ENCODE data around the gene HSPA4L. TPM values are rescaled to one million over a fixed set of nuclear protein-coding genes. Genes with fewer than 3 reads are reported as not detected.

HSPA4L gene
- total and polyA plus RNA-seq, 10 of the 15 experiments (the other 5 are each of a cell fraction or from before 2014, with no cell fraction given), result 8.6 to 40.5 (median 21.4) TPM

GRCh38 chr4:127832585-127832984, 50.5 kb downstream of the HSPA4L start (continued):
- TF ChIP-seq MTA3 (IDR thresholded peaks at IDR 0.05; ENCODE audit: borderline replicate concordance, low read length) (no peak), ASH2L (IDR thresholded peaks at IDR 0.05; ENCODE audit: borderline replicate concordance, low read depth) (no peak), NRF1 (conservative IDR thresholded peaks at IDR 0.05; ENCODE audit: low read depth, low read length) (no peak), CUX1 (IDR thresholded peaks at IDR 0.05; ENCODE audit: insufficient replicate concordance, low read depth, low read length) (peak; percentile 33), SMAD5 (IDR thresholded peaks at IDR 0.05; ENCODE audit: low read depth) (no peak), EGR1 (IDR thresholded peaks at IDR 0.05; ENCODE audit: borderline replicate concordance in 1 of 2, low read depth in 2 of 2, low read length in 2 of 2) (no peak), ETV6 (conservative IDR thresholded peaks at IDR 0.05 in 1 of 2, IDR thresholded peaks at IDR 0.05 in 1 of 2; ENCODE audit: borderline replicate concordance in 1 of 2, low read depth in 1 of 2) (no peak), IRF4 (IDR thresholded peaks at IDR 0.05; ENCODE audit: low read depth, low read length) (no peak), SIN3A (IDR thresholded peaks at IDR 0.05; ENCODE audit: low read depth, low read length) (no peak), ATF2 (IDR thresholded peaks at IDR 0.05; ENCODE audit: low read length) (no peak), IKZF2 (IDR thresholded peaks at IDR 0.05) (peak in 1 of 2 experiments; percentile 44; a peak in 2 of 4 replicates), HDAC6 (IDR thresholded peaks at IDR 0.05; ENCODE audit: unreplicated experiment) (no peak), MAX (IDR thresholded peaks at IDR 0.05; ENCODE audit: low read depth, low read length) (no peak), ZBED1 (IDR thresholded peaks at IDR 0.05; ENCODE audit: borderline replicate concordance) (no peak), POLR2A (IDR thresholded peaks at IDR 0.05; ENCODE audit: low read depth, low read length) (no peak), CBX5 (IDR thresholded peaks at IDR 0.05; ENCODE audit: low read depth) (no peak), ZBTB11 (CRISPR knock-in tag; IDR thresholded peaks at IDR 0.05) (no peak), RUNX3 (IDR thresholded peaks at IDR 0.05; ENCODE audit: low read length) (peak; percentile 15; the same call in 1 of the 2 replicates), CTCF (IDR thresholded peaks at IDR 0.05 in 2 of 3, conservative IDR thresholded peaks at IDR 0.05 in 1 of 3; ENCODE audit: control insufficient read depth in 2 of 3, extremely low read depth in 1 of 3, insufficient read depth in 1 of 3, low read depth in 3 of 3, low read length in 3 of 3) (no peak)
